Spleen (tissue), 7 donors: ENCODE results near the gene STAG1.

Experiments used
- CTCF ChIP-seq, 11 experiments: fragments of 200-600 bp in 7 of 11; fragments of 450-650 bp in 4 of 11; sonication (generic) in 4 of 11; IDR thresholded peaks in 8 of 11; conservative IDR thresholded peaks in 3 of 11; 1 replicate in 7 of 11; 2 replicates in 4 of 11; pipeline versions ENCODE4 v1.4.0 to v1.8.0; 2016 to 2021; ENCODE audit warnings: antibody characterized with exemption in 11 of 11, inconsistent platforms in 4 of 11, mild to moderate bottlenecking in 1 of 11
- POLR2A ChIP-seq, 3 donors: fragments of 450-650 bp; IDR thresholded peaks; one replicate each; pipeline ENCODE4 v1.5.1; 2017; ENCODE audit warnings: antibody characterized with exemption in 3 of 3, mild to moderate bottlenecking in 1 of 3
- donor health status: DM: no; HTN: no; CAD: no; lungs with moderate emphysema.
- donor health status: DM: no; HTN: no; CAD: no.
- donor health status: DM: no; HTN: no; CAD: no.

- no peak for TF ChIP-seq CTCF (IDR thresholded peaks at IDR 0.05 in 8 of 11, conservative IDR thresholded peaks at IDR 0.05 in 3 of 11)
- TF ChIP-seq POLR2A (IDR thresholded peaks at IDR 0.05), result no peak
Observed at GRCh38 chr3:136366289-136366688, 385.9 kb downstream of the STAG1 start.
